Smooth muscle cell of the brain vasculature (primary cell): ENCODE data around the gene PRRC2B.
"Not testable (repeated sequence)": the region's sequence is repeated elsewhere in the genome, so short reads cannot be mapped to it uniquely, and the experiment has no call there.

Experiments used
- DNase-seq: peaks from one replicate; pipeline ENCODE4 v3.0.0-alpha.2; 2012; ENCODE audit warnings: low read depth, low spot score

Gene PRRC2B

DNA sequence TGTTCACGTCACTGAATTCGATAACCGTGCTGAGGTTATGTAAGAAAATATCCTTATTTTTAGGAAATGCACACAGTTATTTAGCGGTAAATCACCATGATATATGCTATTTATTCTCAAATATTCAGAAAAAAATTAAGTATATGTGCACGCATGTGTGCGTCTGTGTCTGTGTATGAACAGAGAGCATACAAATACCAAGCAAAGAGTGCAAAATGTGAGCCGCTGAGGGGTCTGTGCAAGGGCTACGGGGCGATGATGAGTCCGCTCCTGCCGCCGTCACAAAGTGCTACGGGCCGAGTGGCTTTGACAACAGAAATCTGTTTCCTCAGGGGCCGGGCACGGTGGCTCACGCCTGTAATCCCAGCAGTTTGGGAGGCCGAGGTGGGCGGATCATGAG lies 144.1 kb downstream of the PRRC2B start:
- DNase-seq = no peak

DNA sequence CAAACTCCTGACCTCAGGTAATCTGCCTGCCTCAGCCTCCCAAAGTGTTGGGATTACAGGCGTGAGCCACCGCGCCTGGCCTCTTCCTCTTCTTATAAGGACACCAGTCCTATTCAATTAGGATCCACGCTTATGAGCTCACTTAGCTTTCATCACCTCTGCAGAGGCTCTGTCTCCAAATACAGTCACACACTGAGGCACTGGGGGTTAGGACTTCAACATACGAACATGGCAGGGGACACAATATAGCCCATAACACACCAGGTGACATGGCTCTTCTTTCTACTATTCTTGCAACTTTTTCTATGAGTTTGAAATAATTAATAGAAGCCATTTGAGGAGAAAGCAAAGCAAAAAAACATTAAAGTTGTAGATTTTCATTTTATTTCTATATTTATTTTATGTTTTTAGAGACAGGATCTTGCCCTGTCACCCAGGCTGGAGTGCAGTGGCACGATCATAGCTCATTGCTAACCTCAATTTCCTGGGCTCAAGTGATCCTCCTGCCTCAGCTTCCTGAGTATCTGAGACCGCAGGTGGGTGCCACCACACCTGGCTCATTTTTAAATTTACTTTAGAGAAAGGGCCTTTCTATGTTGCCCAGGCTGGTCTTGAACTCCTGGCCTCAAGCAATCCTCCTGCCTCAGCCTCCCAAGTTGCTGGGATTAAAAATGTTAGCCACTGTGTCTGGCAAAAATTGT lies 145.5 kb downstream of the PRRC2B start:
- DNase-seq = no peak

DNA sequence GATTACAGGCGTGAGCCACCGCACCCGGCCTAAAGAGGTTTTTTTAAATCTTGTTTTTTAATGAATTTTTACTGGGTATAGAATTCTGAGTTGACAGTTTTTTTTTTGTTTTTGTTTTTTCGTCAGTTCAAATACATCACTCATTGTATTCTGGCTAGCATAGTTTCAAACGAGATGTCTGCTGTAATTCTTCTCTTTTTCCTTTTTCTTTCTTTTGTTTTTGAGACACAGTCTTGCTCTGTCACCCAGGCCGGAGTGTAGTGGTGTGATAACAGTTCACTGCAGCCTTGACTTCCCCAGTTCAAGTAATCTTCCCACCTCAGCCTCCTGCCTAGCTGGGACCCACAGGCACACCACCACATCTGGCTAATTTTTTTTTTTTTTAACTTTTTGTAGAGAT lies 149.3 kb downstream of the PRRC2B start:
- DNase-seq = no peak

DNA sequence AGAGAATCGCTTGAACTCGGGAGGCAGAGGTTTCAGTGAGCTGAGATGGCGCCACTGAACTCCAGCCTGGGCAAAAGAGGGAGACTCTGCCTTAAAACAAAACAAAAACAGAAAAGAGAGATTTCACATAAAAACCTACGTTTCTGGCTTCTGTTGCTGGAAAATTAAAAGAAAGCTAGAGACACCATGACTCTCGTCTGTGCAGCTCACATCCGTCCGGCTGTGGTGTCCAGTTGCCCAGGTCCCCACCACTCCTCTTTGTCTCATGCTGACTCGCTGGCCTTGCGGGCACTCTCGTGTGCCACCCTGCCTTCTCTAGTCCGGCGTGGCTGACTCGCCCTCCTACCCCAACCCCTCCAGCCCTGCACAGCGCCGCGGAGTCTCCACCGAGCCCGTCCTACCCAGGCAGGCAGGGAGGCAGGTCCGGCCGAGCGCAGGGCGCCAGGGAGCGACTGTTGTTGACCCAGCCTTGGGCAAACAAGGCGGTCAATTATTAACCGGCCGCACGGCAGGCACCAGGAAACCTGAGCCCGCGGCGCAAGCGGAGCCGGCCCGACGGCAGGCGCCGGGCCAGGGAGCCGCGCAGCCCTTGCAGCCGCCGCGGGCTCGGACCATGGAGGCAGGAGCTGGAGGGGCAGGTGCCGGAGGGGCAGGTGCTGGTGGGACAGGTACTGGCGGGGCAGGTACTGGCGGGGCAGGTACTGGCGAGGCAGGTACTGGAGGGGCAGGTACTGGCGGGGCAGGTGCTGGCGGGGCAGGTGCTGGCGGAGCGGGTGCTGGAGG lies 151.3 kb downstream of the PRRC2B start, which contains the start of gene PRRT1B:
Gene PRRT1B (plus strand): TSS at position 521 of the 783 bp plus-strand sequence. CDS start 93 bp downstream, at position 614.
- DNase-seq = no peak

DNA sequence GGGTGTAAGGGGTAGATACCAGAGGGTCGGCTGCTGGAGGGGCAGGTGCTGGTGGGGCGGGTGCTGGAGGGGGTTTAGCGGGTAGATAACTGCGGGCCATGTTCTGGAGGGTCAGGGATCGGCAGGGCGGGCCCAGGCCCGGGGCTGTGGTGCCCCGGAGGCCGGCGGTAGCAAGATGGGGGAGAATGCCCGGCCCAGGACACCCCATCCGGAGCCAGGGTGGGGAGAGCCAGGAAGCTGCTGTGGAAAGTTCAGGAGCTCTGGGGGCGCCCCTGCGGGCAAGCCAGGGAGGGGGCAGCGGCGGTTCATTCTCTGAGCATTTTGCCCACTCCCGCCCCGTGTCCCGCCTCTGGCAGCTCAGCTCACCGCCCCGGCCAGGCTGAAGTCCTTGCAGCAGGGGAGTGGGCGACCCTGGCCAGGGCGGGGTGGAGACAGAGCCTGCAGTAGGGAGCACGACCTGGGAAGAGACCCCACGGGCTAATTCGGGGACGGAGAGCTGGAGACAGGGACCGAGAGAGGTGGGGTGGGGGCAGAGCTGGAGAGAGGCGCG lies 152.0 kb downstream of the PRRC2B start:
- no peak for DNase-seq

DNA sequence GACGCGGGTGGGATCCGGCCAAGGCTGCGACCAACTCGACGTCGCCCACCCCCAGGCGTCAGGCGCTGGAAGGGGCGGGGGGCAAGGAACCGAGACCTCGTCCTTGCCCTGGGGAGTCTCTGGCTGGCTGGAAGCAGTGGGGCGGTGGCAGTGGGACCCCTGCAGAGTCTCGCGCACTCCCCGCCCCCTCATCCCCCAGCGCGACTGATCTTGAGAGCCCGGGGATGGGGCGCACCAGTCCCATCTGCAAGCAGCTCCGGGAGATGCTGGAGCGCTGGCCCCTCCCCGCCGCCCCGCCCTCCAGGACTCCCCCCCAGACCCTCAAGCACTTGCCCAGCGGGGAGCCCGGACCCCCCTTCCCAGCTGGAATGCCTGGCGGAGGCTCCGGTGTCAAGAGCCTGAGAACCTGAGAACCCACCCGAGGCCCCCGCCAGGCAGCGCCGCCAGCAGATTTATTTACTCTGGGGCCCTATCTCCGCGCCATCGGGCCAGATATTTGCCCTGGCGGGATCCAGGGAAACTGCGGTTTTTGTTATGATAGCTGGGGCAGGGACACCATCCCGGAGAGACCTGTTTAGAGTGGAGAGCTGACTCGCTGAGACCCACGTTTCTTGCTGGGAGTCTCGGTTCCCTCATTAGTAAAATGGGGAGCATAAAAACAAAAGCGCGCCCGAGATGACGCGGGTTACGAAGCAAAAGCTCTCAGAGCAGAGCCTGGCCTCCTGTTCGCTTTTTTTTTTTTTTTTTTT lies 152.6 kb downstream of the PRRC2B start:
- DNase-seq = no peak

DNA sequence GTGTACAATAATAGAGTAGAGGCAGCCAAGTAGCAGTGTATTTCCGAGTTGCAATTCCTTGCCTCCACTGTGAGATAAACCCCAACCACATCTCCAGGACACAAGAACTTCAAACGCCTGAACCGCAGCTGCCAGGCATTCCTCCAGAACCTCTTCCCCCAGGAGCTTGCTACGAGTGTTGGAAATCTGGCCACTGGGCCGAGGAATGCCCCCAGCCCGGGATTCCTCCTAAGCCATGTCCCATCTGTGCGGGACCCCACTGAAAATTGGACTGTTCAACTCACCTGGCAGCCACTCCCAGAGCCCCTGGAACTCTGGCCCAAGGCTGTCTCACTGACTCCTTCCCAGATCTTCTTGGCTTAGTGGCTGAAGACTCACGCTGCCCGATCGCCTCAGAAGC lies 155.3 kb downstream of the PRRC2B start:
- not testable (repeated sequence) for DNase-seq
